CD4-positive, alpha-beta T cell treated with Interleukin-17A for 4 hours (primary cell): ENCODE measurements around the gene ZNF341.
A peak's percentile ranks its signal among the peaks of the same experiment; 100 is the strongest.
"Not testable (repeated sequence)": the region's sequence is repeated elsewhere in the genome, so short reads cannot be mapped to it uniquely, and the experiment has no call there.

ENCODE experiments used
- DNase-seq: peaks from one replicate; pipeline ENCODE4 v3.0.0-alpha.2; 2020; ENCODE audit warnings: mixed read lengths

Gene ZNF341

GRCh38 chr20:33771938-33772337, 40.1 kb downstream of the ZNF341 start:
- no peak for DNase-seq

GRCh38 chr20:33772439-33772838, 40.6 kb downstream of the ZNF341 start:
- DNase-seq, result no peak

GRCh38 chr20:33773412-33774089, 41.8 kb downstream of the ZNF341 start:
- DNase-seq, result no peak

- no peak for DNase-seq
Observed at GRCh38 chr20:33777816-33778215, 46.0 kb downstream of the ZNF341 start.

GRCh38 chr20:33781133-33781532, 49.3 kb downstream of the ZNF341 start:
- no peak for DNase-seq

- DNase-seq, result no peak
Observed at GRCh38 chr20:33781945-33782344, 50.1 kb downstream of the ZNF341 start.

GRCh38 chr20:33783256-33783655, 51.5 kb downstream of the ZNF341 start:
- no peak for DNase-seq

GRCh38 chr20:33783818-33784217, 52.0 kb downstream of the ZNF341 start:
- DNase-seq, result no peak

GRCh38 chr20:33784225-33784624, 52.4 kb downstream of the ZNF341 start:
- no peak for DNase-seq

- no peak for DNase-seq
Observed at GRCh38 chr20:33785503-33785902, 53.7 kb downstream of the ZNF341 start.

- no peak for DNase-seq
Observed at GRCh38 chr20:33787253-33787891, 55.6 kb downstream of the ZNF341 start.

GRCh38 chr20:33788351-33789049, 56.7 kb downstream of the ZNF341 start:
- DNase-seq, result no peak

- DNase-seq, result no peak
Observed at GRCh38 chr20:33789109-33789857, 57.5 kb downstream of the ZNF341 start.

GRCh38 chr20:33789858-33790182, 58.0 kb downstream of the ZNF341 start:
- no peak for DNase-seq

- DNase-seq, result no peak
Observed at GRCh38 chr20:33790566-33790965, 58.8 kb downstream of the ZNF341 start.

- DNase-seq, result no peak
Observed at GRCh38 chr20:33791021-33791420, 59.2 kb downstream of the ZNF341 start.

- DNase-seq, result no peak
Observed at GRCh38 chr20:33791540-33791939, 59.7 kb downstream of the ZNF341 start.

GRCh38 chr20:33791959-33792597, 60.3 kb downstream of the ZNF341 start:
- DNase-seq, result peak; percentile 64

GRCh38 chr20:33792598-33792989, 60.8 kb downstream of the ZNF341 start:
- DNase-seq, result not testable (repeated sequence)

- DNase-seq, result no peak
Observed at GRCh38 chr20:33793011-33793931, 61.5 kb downstream of the ZNF341 start.

- no peak for DNase-seq
Observed at GRCh38 chr20:33796263-33796906, 64.6 kb downstream of the ZNF341 start.
